ENCODE data around the gene ASB2. TPM values are rescaled to one million over a fixed set of nuclear protein-coding genes. Genes with fewer than 3 reads are reported as not detected.
A peak's percentile ranks its signal among the peaks of the same experiment; 100 is the strongest.

ASB2 gene
- total and polyA plus RNA-seq, 2 of the 13 experiments (the other 11 are each of a cell fraction or from before 2014, with no cell fraction given) = 0.82 to 4.1 TPM

DNA sequence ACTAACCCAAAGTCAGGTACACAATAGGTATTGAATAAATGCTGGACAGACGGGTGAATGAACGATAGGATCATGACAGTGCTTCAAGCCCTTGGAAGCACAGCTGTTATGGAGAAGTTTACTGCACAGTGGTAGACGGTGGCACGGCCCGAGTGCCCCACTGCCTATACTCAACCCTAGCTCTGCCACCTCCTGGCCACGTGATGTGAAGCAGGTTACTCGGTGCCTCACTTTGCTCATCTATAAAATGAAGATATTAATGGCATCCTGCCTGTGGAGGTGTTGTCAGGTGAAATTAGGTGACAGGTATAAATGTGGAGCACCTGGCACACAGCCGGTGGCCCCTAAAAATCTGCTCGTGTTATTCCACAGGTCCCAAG, 5.8 kb downstream of the ASB2 start (continued):
- TF ChIP-seq, protein P1, sequence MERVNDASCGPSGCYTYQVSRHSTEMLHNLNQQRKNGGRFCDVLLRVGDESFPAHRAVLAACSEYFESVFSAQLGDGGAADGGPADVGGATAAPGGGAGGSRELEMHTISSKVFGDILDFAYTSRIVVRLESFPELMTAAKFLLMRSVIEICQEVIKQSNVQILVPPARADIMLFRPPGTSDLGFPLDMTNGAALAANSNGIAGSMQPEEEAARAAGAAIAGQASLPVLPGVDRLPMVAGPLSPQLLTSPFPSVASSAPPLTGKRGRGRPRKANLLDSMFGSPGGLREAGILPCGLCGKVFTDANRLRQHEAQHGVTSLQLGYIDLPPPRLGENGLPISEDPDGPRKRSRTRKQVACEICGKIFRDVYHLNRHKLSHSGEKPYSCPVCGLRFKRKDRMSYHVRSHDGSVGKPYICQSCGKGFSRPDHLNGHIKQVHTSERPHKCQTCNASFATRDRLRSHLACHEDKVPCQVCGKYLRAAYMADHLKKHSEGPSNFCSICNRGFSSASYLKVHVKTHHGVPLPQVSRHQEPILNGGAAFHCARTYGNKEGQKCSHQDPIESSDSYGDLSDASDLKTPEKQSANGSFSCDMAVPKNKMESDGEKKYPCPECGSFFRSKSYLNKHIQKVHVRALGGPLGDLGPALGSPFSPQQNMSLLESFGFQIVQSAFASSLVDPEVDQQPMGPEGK (CRISPR knock-in tag; IDR thresholded peaks at IDR 0.05) = 0 out of 2 replicates have a peak, but pooled peaks have one; percentile 18
- TF ChIP-seq, protein P2, sequence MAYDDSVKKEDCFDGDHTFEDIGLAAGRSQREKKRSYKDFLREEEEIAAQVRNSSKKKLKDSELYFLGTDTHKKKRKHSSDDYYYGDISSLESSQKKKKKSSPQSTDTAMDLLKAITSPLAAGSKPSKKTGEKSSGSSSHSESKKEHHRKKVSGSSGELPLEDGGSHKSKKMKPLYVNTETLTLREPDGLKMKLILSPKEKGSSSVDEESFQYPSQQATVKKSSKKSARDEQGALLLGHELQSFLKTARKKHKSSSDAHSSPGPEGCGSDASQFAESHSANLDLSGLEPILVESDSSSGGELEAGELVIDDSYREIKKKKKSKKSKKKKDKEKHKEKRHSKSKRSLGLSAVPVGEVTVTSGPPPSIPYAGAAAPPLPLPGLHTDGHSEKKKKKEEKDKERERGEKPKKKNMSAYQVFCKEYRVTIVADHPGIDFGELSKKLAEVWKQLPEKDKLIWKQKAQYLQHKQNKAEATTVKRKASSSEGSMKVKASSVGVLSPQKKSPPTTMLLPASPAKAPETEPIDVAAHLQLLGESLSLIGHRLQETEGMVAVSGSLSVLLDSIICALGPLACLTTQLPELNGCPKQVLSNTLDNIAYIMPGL (CRISPR knock-in tag; IDR thresholded peaks at IDR 0.05; ENCODE audit: borderline replicate concordance in 1 of 2, low read depth in 1 of 2) = 0 out of 4 replicates have a peak, but pooled peaks of 1 of the 2 experiments have one; percentile 22
- TF ChIP-seq ASH2L (IDR thresholded peaks at IDR 0.05; ENCODE audit: insufficient read length, low read depth, low read length) (no peak), ZNF629 (CRISPR knock-in tag; conservative IDR thresholded peaks at IDR 0.05) (peak; percentile 48; the same call in 1 of the 2 replicates)

DNA sequence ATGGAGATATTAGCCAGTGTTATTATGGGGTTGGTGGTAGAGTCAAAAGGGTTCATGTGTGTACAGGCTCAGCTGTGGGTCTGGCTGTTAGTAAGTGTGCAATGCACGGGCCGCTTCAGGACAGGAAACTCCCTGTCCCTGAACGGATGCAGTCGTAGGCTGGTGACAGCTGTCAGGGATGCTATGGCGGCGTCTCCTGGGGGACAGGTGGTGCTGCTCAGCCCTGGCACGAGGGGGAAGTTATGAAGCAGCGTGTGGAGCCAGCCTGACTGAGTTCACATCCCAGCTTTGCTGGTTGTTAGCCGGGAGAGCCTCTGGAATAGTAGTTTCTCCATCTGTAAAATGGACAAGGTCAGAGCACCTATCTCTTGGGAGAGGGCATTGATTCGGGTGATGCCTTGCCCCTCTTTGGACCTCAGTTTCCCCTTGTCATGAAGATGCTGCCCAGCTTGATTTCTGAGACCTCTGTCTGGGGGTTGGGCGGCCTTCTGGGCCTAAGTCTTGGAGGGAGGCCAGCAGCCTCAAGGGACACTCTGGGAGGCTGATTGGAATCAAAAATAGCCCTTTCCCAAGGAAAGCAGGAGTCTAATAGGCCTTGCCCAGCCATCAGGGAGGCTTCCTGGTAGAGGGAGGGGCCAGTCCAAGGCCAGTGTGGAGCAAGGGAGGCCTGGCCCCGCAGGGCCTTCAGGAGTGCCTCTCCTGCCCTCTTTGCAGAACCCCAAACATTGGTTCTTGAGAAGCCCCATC, 7.1 kb downstream of the ASB2 start:
- FAIRE-seq = no peak
- no peak for ATAC-seq
- intact Hi-C loops (cut with micrococcal nuclease; ENCODE audit: unreplicated experiment) (no loop called here), in situ Hi-C loops (cut with HindIII; ENCODE audit: extremely low pct_ligation_motif_present, low pct_unique_long_range_greater_than_20kb) (no loop called here)
- Histone ChIP-seq H3K9ac (ENCODE audit: insufficient read depth, low read depth, low read length) (no peak overlapping the region), H3K79me2 (ENCODE audit: insufficient read depth, low read length) (no peaks in the 10 kb centered on the region), H3K9me3 (ENCODE audit: low read length) (no peaks in the 10 kb centered on the region), H3K36me3 (replicated peaks in 1 of 2; ENCODE audit: control insufficient read depth in 1 of 2, insufficient read depth in 2 of 2, low read length in 2 of 2) (no peaks in the 10 kb centered on the region; a peak in 1 of 5 replicates), H3K27me3 (ENCODE audit: control insufficient read depth in 1 of 2, insufficient read depth in 2 of 2, low read length in 2 of 2) (peaks cover 7 to 31% of the 10 kb centered on the region in 2 experiments; a peak in 4 of 5 replicates), H3K4me1 (ENCODE audit: insufficient read depth, low read length) (peaks cover 40% of the 10 kb centered on the region), H3K4me3 (replicated peaks in 1 of 3; ENCODE audit: insufficient read depth in 1 of 3, low read depth in 2 of 3, low read length in 3 of 3) (no peak overlapping the region), H3K27ac (ENCODE audit: extremely low read length, insufficient read depth, low read length) (no peak overlapping the region), H2AFZ (ENCODE audit: low read length) (no peak overlapping the region), H3K4me2 (ENCODE audit: low read depth, low read length) (no peak overlapping the region), H4K20me1 (ENCODE audit: insufficient read depth, low read length) (no peaks in the 10 kb centered on the region)
- DNase-seq (ENCODE audit: low spot score) = no peak
- 41% methylated on average over 4 of the region's 12 CpGs for WGBS (ENCODE audit: low lambda C conversion rate)
- CTCF ChIA-PET (ENCODE audit: low intra/inter-chr PET ratio, low total read pairs) = interaction anchor here (0.7 to 3.8 kb wide), 3 partner anchors 16 to 30 kb away, joined by 3 to 51 read pairs (median 23); no protein-coding TSS in a partner anchor
- BruUV-seq (replicated peaks) = no TSS peak
- POLR2A ChIA-PET = interaction anchor here (1.4 to 2.4 kb wide), 2 partner anchors 10 to 29 kb away, joined by 8 to 10 read pairs; no protein-coding TSS in a partner anchor
- TF ChIP-seq GLI4 (CRISPR knock-in tag; IDR thresholded peaks at IDR 0.05; ENCODE audit: borderline replicate concordance) (no peak), ZNF335 (CRISPR knock-in tag; IDR thresholded peaks at IDR 0.05) (no peak), ZSCAN29 (CRISPR knock-in tag; conservative IDR thresholded peaks at IDR 0.05) (no peak)
- TF ChIP-seq, protein P3, sequence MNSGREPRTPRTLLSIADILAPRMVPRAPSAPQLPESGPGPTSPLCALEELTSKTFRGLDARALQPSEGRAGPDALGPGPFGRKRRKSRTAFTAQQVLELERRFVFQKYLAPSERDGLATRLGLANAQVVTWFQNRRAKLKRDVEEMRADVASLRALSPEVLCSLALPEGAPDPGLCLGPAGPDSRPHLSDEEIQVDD (CRISPR knock-in tag; IDR thresholded peaks at IDR 0.05; ENCODE audit: borderline replicate concordance) = no peak
- TF ChIP-seq, protein P4, sequence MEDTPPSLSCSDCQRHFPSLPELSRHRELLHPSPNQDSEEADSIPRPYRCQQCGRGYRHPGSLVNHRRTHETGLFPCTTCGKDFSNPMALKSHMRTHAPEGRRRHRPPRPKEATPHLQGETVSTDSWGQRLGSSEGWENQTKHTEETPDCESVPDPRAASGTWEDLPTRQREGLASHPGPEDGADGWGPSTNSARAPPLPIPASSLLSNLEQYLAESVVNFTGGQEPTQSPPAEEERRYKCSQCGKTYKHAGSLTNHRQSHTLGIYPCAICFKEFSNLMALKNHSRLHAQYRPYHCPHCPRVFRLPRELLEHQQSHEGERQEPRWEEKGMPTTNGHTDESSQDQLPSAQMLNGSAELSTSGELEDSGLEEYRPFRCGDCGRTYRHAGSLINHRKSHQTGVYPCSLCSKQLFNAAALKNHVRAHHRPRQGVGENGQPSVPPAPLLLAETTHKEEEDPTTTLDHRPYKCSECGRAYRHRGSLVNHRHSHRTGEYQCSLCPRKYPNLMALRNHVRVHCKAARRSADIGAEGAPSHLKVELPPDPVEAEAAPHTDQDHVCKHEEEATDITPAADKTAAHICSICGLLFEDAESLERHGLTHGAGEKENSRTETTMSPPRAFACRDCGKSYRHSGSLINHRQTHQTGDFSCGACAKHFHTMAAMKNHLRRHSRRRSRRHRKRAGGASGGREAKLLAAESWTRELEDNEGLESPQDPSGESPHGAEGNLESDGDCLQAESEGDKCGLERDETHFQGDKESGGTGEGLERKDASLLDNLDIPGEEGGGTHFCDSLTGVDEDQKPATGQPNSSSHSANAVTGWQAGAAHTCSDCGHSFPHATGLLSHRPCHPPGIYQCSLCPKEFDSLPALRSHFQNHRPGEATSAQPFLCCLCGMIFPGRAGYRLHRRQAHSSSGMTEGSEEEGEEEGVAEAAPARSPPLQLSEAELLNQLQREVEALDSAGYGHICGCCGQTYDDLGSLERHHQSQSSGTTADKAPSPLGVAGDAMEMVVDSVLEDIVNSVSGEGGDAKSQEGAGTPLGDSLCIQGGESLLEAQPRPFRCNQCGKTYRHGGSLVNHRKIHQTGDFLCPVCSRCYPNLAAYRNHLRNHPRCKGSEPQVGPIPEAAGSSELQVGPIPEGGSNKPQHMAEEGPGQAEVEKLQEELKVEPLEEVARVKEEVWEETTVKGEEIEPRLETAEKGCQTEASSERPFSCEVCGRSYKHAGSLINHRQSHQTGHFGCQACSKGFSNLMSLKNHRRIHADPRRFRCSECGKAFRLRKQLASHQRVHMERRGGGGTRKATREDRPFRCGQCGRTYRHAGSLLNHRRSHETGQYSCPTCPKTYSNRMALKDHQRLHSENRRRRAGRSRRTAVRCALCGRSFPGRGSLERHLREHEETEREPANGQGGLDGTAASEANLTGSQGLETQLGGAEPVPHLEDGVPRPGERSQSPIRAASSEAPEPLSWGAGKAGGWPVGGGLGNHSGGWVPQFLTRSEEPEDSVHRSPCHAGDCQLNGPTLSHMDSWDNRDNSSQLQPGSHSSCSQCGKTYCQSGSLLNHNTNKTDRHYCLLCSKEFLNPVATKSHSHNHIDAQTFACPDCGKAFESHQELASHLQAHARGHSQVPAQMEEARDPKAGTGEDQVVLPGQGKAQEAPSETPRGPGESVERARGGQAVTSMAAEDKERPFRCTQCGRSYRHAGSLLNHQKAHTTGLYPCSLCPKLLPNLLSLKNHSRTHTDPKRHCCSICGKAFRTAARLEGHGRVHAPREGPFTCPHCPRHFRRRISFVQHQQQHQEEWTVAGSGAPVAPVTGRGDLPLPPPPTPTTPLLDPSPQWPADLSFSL (CRISPR knock-in tag; IDR thresholded peaks at IDR 0.05) = no peak
